Effector memory CD4-positive, alpha-beta T cell (primary cell): ENCODE data around the gene TMEM254.
"Not testable (repeated sequence)": the region's sequence is repeated elsewhere in the genome, so short reads cannot be mapped to it uniquely, and the experiment has no call there.

Experiments
- DNase-seq, 3 donors: peaks; one replicate each; pipeline ENCODE4 v3.0.0-alpha.2; 2020
- H3K27ac ChIP-seq: 2 replicates; pipeline ENCODE4 v1.7.0; 2013; ENCODE audit warnings: mild to moderate bottlenecking, low read length, moderate library complexity; ENCODE audit not compliant: insufficient read depth, poor library complexity, severe bottlenecking
- H3K27me3 ChIP-seq: replicated peaks from 2 replicates; pipeline ENCODE4 v1.7.0; 2013; ENCODE audit warnings: mild to moderate bottlenecking, low read length; ENCODE audit not compliant: insufficient read depth, control insufficient read depth, poor library complexity, severe bottlenecking
- H3K36me3 ChIP-seq: 2 replicates; pipeline ENCODE4 v1.7.0; 2013; ENCODE audit warnings: mild to moderate bottlenecking, low read length, moderate library complexity; ENCODE audit not compliant: control insufficient read depth, insufficient read depth
- H3K4me1 ChIP-seq: 2 replicates; pipeline ENCODE4 v1.7.0; 2013; ENCODE audit warnings: low read length, mild to moderate bottlenecking; ENCODE audit not compliant: control insufficient read depth, insufficient read depth, poor library complexity, severe bottlenecking
- H3K4me3 ChIP-seq: 2 replicates; pipeline ENCODE4 v1.7.0; 2013; ENCODE audit warnings: low read length, low read depth, mild to moderate bottlenecking; ENCODE audit not compliant: insufficient read depth, poor library complexity, severe bottlenecking
- H3K9me3 ChIP-seq: 2 replicates; pipeline ENCODE4 v1.7.0; 2013; ENCODE audit warnings: mild to moderate bottlenecking, low read length, moderate library complexity; ENCODE audit not compliant: control insufficient read depth

The TMEM254 gene

DNA sequence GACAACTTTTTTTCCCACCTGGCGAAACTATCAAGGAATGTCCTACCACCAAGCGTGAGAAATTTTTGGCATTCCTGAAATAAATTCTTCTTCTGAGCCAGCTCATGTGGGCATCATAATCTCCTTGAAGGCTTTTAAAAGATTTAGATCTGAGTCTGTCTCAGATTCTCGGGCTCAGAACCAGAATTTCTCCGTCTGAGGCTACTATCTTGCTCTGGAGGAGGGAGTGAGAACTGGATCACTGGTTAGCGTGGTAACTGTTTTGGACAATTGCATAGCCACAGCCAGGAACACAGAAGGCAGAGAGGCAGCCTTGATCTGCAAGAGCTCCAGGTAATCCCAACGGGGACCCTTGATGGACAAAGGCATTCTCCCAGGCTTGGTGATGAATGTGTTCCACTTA, 53.0 kb downstream of the TMEM254 start:
- H3K9me3 ChIP-seq: no peaks in the 10 kb centered on the region
- peaks cover 4% of the 10 kb centered on the region for H3K4me1 ChIP-seq
- peaks cover 20% of the 10 kb centered on the region for H3K27me3 ChIP-seq
- no peak for DNase-seq
- H3K36me3 ChIP-seq: no peaks in the 10 kb centered on the region
- no peak overlapping the region for H3K27ac ChIP-seq
- no peak overlapping the region for H3K4me3 ChIP-seq

DNA sequence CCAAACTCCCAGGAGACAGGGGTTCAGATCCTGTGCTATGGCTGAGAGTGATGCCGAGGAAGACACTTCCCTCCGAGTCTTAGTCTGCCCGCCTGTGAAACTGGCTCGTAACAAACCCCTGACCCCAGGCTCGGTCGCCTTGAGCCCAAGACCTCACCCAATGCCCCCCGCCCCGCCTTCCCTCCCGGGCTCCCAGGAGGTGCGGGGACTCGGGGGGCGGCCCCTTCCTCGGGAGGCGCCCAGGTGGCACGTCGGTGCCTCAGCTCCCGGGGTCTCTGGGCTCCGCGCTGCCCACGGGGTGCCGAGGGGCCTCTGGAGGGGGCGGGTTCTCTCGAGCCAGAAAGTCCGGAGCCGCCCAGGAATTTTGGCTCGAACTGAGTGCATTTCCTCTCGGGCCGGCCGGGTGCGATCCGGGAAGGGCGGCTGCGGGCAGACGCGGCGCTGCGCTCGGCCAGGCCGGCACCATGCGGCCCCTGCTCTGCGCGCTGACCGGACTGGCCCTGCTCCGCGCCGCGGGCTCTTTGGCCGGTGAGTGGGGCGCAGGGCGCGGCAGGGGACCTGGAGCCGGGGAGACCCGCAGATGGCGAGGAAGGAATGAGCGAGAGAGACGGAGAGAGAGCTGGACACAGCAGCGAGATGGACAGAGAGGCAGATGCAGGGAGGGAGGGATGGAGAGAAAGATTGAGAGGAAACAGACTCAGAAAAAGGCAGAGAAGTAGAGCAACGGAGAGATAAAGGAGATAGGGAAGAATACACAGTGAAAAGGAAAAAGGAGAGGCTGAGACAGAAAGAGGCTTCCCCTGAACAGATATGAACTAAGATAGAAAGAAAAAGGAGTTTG, 54.1 kb downstream of the TMEM254 start, which contains the start of gene PLAC9:
Gene PLAC9, plus strand, starts transcription at position 432 of the 841 bp plus-strand sequence. Its CDS starts 33 bp downstream, at position 465.
- DNase-seq: no peak
- H3K4me1 ChIP-seq: peaks cover 4% of the 10 kb centered on the region
- no peaks in the 10 kb centered on the region for H3K36me3 ChIP-seq
- H3K27me3 ChIP-seq: peaks cover 20% of the 10 kb centered on the region
- no peak within 1 kb of the TSS for H3K27ac ChIP-seq
- H3K4me3 ChIP-seq: no peak within 1 kb of the TSS
- H3K9me3 ChIP-seq: no peaks in the 10 kb centered on the region

DNA sequence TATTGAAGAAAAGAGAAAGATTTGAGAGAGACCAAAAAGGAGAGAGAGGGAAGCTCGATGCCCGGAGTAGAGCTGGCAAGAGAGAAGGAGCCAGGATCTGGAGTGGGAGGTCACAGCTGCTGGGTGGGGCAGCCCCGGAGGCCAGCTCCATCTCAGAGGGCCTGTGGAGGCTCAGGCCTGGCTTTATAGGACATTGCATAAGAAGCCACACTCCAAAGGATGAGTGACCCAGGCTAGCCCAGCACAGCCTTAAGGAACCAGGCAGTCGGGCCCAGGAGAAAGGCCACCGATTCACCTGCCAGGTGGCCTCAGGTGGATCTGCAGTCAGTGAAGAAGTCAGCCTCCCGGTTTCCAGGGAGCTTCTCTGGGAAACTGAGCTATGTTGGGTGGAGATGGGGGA, 54.7 kb downstream of the TMEM254 start:
- DNase-seq: no peak
- H3K9me3 ChIP-seq: no peaks in the 10 kb centered on the region
- H3K4me1 ChIP-seq: peaks cover 4% of the 10 kb centered on the region
- peaks cover 20% of the 10 kb centered on the region for H3K27me3 ChIP-seq
- H3K4me3 ChIP-seq: no peak overlapping the region
- H3K36me3 ChIP-seq: no peaks in the 10 kb centered on the region
- H3K27ac ChIP-seq: no peak overlapping the region

DNA sequence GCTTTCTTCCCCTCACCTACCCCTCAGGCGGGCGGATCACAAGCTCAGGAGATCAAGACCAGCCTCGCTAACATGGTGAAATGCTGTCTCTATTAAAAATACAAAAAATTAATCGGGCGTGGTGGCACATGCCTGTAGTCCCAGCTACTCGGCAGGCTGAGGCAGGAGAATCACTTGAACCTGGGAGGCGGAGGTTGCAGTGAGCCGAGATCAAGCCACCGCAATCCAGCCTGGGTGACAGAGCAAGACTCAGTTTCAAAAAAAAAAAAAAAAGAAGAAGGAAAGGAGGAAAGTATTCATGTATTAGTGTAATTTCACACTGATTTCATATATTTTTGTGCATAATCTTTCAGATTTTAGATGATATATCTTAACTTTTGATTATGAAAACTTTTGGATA, 55.2 kb downstream of the TMEM254 start:
- not testable (repeated sequence) for H3K36me3 ChIP-seq, H3K4me3 ChIP-seq, H3K4me1 ChIP-seq, DNase-seq, H3K27ac ChIP-seq, H3K9me3 ChIP-seq
- H3K27me3 ChIP-seq: peaks cover 20% of the 10 kb centered on the region

DNA sequence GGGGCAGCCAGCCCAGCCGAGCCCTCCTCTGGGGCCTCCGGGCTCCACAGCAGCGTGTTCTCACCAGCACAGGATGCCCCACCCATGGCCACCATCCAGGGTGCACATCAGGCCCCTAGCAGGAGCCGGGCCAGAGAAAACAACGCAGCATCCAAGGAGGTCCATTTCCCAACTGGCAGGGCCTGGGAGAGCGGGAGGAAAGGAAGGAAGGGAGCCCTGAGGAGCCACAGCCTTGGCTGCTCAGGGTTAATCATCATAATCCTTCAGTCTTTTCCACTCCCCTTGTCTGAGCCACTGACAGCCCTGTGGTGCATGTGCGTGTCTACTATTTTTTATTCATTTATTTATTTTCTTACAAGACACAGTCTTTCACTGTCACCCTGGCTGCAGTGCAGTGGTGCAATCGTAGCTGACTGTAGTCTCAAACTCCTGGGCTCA, 57.7 kb downstream of the TMEM254 start:
- Histone ChIP-seq H3K4me3 (no peak overlapping the region), H3K27ac (no peak overlapping the region), H3K36me3 (no peaks in the 10 kb centered on the region), H3K4me1 (peaks cover 4% of the 10 kb centered on the region), H3K27me3 (peaks cover 20% of the 10 kb centered on the region), H3K9me3 (no peaks in the 10 kb centered on the region)
- no peak for DNase-seq

DNA sequence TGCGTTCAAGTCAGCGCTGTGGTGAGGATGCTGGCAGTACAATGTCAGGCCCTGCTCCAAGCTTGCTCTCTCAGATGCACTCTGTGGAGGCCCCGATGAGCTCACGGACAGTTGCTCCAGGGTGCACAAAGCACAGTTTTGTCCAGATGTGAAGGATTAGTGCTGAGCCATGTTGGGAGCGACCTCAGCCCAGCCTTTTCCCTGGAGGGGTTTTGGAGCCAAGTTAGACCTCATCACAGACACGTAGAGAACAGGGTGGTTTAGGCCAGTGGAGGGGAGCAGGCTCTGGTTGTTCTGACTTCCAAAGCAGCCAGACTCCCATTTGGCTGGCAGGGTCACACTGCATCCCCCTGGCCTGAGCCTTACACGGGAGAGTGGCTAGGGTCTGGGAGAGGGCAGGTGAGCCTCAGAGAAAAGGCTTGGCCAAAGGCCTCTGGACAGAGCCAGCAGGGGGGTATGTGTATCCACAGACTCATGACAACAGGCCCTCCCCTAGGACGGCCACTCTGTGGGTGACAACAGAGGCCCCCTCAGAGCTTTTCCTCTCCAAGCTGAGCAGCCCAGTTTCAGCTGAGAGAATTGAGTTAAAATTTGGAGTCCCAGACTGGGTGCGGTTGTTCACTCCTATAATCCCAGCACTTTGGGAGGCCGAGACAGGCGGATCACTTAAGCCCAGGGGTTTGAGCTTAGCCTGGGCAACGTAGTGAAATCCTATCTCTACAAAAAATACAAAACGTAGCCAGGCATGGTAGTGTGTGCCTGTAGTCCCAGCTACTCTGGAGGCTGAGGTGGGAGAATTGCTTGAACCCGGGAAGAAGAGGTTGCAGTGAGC, 58.8 kb downstream of the TMEM254 start:
- Histone ChIP-seq H3K27ac (no peak overlapping the region), H3K4me3 (no peak overlapping the region), H3K9me3 (no peaks in the 10 kb centered on the region), H3K36me3 (no peaks in the 10 kb centered on the region), H3K27me3 (peaks cover 13% of the 10 kb centered on the region), H3K4me1 (peaks cover 4% of the 10 kb centered on the region)
- DNase-seq: no peak

DNA sequence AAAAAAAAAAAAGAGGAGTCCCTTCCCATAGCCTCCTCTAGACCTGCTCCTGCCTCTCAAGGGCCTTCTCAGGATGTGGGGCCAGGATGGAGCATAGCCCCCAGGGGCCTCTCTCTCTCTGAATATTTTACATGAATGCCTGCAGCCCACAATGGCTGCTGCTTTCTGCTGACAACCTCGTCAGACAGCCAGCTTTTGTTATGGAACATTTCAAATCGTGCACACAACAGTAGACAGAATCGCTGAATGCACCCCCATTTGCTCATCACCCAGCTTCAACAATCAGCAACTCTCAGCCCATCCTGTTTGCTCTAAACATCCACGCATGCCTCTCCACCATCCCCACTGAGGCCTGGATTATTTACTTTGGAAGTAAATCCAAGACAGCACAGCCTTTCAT, 59.5 kb downstream of the TMEM254 start:
- H3K27me3 ChIP-seq: peaks cover 7% of the 10 kb centered on the region
- DNase-seq: no peak
- no peak overlapping the region for H3K4me3 ChIP-seq
- H3K9me3 ChIP-seq: no peaks in the 10 kb centered on the region
- no peaks in the 10 kb centered on the region for H3K36me3 ChIP-seq
- no peak overlapping the region for H3K27ac ChIP-seq
- no peaks in the 10 kb centered on the region for H3K4me1 ChIP-seq

DNA sequence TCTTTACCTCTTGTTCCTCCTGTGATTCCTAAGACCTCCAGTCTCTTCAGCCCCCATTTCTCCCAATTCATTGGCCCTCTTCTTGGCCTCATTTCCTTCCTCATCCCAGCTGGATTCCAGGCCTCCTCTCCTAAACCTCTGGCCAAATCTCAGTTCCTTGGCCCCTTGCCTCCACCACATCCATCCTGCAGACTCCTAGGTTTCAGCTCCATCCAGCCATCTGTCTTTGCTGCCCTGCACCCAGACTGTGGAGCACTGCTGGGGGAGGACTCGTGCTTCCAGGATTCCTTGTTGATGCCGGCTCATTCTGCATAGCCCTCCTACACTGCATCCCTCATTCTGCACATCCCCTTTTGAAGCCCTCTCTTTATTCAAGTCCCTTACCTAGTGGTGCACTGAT, 60.8 kb downstream of the TMEM254 start:
- Histone ChIP-seq H3K4me3 (no peak overlapping the region), H3K27ac (no peak overlapping the region), H3K27me3 (no peaks in the 10 kb centered on the region), H3K36me3 (no peaks in the 10 kb centered on the region), H3K9me3 (no peaks in the 10 kb centered on the region), H3K4me1 (peaks cover 9% of the 10 kb centered on the region)
- no peak for DNase-seq

DNA sequence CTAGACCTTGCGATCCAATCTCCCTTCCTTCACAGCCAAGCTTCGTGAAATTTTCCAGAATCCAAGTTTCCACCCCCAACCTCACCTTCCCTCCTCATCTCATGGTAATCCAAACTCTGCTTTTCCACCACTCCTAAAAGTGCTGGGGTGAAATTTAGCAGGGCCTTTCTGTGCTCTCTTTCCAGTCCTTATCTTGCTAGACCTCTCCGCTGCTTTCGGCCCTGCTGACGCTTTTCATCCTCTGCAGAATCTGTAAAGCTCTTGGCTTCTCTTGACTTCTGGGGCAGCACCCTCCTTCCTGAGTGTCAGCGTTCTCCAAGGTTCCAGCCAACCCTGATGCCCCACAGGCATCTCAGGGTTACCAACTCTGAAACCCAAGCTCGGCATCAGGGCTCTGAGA, 61.8 kb downstream of the TMEM254 start:
- Histone ChIP-seq H3K4me1 (peaks cover 17% of the 10 kb centered on the region), H3K27me3 (no peaks in the 10 kb centered on the region), H3K4me3 (no peak overlapping the region), H3K9me3 (no peaks in the 10 kb centered on the region), H3K27ac (no peak overlapping the region), H3K36me3 (no peaks in the 10 kb centered on the region)
- no peak for DNase-seq
